Lung (tissue), 12 donors: Measurements from ENCODE around the gene EXOSC10. TPM values are rescaled to one million over a fixed set of nuclear protein-coding genes. Genes with fewer than 3 reads are reported as not detected.
A peak's percentile ranks its signal among the peaks of the same experiment; 100 is the strongest.

Experiments used
- ATAC-seq: fragments of 200-7000 bp; cut with Tn5 transposase; one replicate; pipeline ENCODE4 v1.9.1; 2020; ENCODE audit warnings: moderate number of reproducible peaks; ENCODE audit not compliant: insufficient read depth, low FRiP score
- DNase-seq, 3 donors: peaks; one replicate each; pipeline ENCODE4 v3.0.0-alpha.2; 2013 to 2017
- H3K27ac ChIP-seq, 2 donors: one replicate each; pipeline ENCODE4 v1.5.1; 2013; ENCODE audit warnings: mild to moderate bottlenecking in 2 of 2, moderate library complexity in 2 of 2, control low read depth in 1 of 2, inconsistent platforms in 1 of 2, low read depth in 1 of 2, low read length in 1 of 2
- H3K27me3 ChIP-seq, 3 donors: one replicate each; pipeline ENCODE4 v1.5.1; 2013; ENCODE audit warnings: low read length in 2 of 3; ENCODE audit not compliant: control insufficient read depth in 3 of 3, insufficient read depth in 3 of 3
- H3K36me3 ChIP-seq, 4 donors: one replicate each; pipeline ENCODE4 v1.5.1; 2013; ENCODE audit warnings: low read length in 4 of 4, mild to moderate bottlenecking in 1 of 4, moderate library complexity in 1 of 4; ENCODE audit not compliant: control insufficient read depth in 4 of 4, insufficient read depth in 4 of 4
- H3K4me1 ChIP-seq, 5 donors: one replicate each; pipeline ENCODE4 v1.5.1; 2013; ENCODE audit warnings: low read length in 5 of 5, mild to moderate bottlenecking in 2 of 5, moderate library complexity in 1 of 5; ENCODE audit not compliant: control insufficient read depth in 5 of 5, insufficient read depth in 5 of 5
- H3K4me3 ChIP-seq: one replicate; pipeline ENCODE4 v1.5.1; 2013; ENCODE audit warnings: mild to moderate bottlenecking, control low read depth, moderate library complexity
- H3K9ac ChIP-seq, 2 donors: one replicate each; pipeline ENCODE4 v1.5.1; 2013; ENCODE audit warnings: low read length in 2 of 2, control low read depth in 1 of 2; ENCODE audit not compliant: insufficient read depth in 1 of 2
- H3K9me3 ChIP-seq, 4 donors: one replicate each; pipeline ENCODE4 v1.5.1; 2013; ENCODE audit warnings: low read length in 3 of 4, mild to moderate bottlenecking in 1 of 4, moderate library complexity in 1 of 4; ENCODE audit not compliant: control insufficient read depth in 4 of 4, insufficient read depth in 3 of 4
- WGBS, 2 donors: extraction: QIAGEN DNeasy Blood & Tissue Kit; methylation state at CpG; one replicate each; pipeline ENCODE4 v1.1.7; 2013; 5-methylcytosine and 5-hydroxymethylcytosine counted together
- polyA plus RNA-seq, 2 donors: library from polyadenylated mRNA; stranded (reverse); fragments of 200-250 nt; gene quantifications; one replicate each; pipeline ENCODE4 v1.2.1, GENCODE V29; 2013
- total RNA-seq, 2 donors: library from RNA; depleted of rRNA in 1 of 2; stranded (reverse); fragments of >200 nt in 1 of 2; gene quantifications; one replicate each; pipeline ENCODE4 v1.2.1, GENCODE V29; 2014 to 2021
- TF ChIP-seq, protein P1 (sequence below): IDR thresholded peaks from 2 replicates; pipeline ENCODE4 v1.5.1; 2012; ENCODE audit warnings: mild to moderate bottlenecking; ENCODE audit errors: control extremely low read depth, extremely low read depth
- donor health status: control.
- donor health status: control.
- donor health status: Bipolar disorder and iron deficiency.
- donor health status: healthy.
- donor health status: DM: yes; HTN: yes; CAD: no.

EXOSC10 gene
- total and polyA plus RNA-seq, 4 donors = 29.0 to 75.1 (median 42.3) TPM

DNA sequence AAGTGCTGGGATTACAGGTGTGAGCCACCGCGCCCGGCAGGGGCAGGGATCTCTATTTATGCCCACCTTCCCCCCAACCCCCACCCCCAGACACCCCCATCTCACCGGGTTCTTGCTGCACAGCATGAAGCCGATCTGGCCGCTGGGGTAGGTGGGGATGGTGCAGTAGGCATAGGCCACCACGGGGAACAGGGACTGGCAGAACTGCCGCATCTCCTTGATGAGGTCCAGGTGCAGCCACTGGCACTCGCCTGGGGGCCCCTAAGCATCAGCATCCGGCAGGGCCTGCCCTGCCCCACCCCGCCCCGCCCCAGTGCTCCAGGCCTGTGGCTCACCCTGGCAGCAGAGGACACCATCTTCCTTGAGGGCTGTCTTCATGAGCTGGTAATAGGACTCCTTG, 44.0 kb downstream of the EXOSC10 start:
- H3K9ac ChIP-seq = no peak overlapping the region
- H3K9me3 ChIP-seq = no peaks in the 10 kb centered on the region
- ATAC-seq (no peak), DNase-seq (no peak)
- 93 to 94% methylated on average over 12 of the region's 12 CpGs for WGBS, 2 donors
- H3K27me3 ChIP-seq = peaks cover 0 to 6% (median 0%) of the 10 kb centered on the region in 3 donors
- H3K4me3 ChIP-seq = no peak overlapping the region
- H3K4me1 ChIP-seq = peaks cover 0 to 17% (median 6%) of the 10 kb centered on the region in 5 donors
- no peak overlapping the region for H3K27ac ChIP-seq
- TF ChIP-seq, protein P1, sequence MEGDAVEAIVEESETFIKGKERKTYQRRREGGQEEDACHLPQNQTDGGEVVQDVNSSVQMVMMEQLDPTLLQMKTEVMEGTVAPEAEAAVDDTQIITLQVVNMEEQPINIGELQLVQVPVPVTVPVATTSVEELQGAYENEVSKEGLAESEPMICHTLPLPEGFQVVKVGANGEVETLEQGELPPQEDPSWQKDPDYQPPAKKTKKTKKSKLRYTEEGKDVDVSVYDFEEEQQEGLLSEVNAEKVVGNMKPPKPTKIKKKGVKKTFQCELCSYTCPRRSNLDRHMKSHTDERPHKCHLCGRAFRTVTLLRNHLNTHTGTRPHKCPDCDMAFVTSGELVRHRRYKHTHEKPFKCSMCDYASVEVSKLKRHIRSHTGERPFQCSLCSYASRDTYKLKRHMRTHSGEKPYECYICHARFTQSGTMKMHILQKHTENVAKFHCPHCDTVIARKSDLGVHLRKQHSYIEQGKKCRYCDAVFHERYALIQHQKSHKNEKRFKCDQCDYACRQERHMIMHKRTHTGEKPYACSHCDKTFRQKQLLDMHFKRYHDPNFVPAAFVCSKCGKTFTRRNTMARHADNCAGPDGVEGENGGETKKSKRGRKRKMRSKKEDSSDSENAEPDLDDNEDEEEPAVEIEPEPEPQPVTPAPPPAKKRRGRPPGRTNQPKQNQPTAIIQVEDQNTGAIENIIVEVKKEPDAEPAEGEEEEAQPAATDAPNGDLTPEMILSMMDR = no peak
- peaks cover 0 to 29% (median 4%) of the 10 kb centered on the region in 4 donors for H3K36me3 ChIP-seq

DNA sequence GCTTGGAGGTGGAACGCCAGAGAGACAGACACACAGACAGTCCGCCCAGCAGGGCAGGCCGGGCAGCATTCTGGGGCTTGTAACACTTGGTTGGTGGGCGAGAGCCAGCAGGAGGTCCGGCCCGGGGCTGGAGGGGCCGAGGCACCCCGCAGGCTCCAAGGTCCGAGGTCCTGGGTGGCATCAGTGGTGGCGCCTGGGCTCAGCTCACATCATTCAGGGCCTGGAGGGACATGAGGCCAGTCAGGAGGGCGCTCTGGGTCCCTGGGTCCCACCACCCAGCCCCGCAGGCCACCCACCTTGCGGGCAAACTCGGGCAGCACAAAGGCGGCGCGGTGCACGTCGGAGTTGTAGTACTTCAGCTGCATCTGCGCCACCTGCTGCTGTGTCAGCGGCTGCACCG, 45.0 kb downstream of the EXOSC10 start:
- H3K36me3 ChIP-seq = peaks cover 0 to 29% (median 4%) of the 10 kb centered on the region in 4 donors
- 93 to 96% methylated on average over 21 to 22 of the region's 22 CpGs for WGBS, 2 donors
- no peak overlapping the region for H3K4me3 ChIP-seq
- H3K4me1 ChIP-seq = peaks cover 0 to 15% (median 6%) of the 10 kb centered on the region in 5 donors
- no peaks in the 10 kb centered on the region for H3K9me3 ChIP-seq
- DNase-seq = no peak
- TF ChIP-seq, protein P1 = no peak
- H3K27me3 ChIP-seq = peaks cover 0 to 6% (median 0%) of the 10 kb centered on the region in 3 donors
- H3K27ac ChIP-seq = no peak overlapping the region
- H3K9ac ChIP-seq = no peak overlapping the region
- ATAC-seq = no peak

DNA sequence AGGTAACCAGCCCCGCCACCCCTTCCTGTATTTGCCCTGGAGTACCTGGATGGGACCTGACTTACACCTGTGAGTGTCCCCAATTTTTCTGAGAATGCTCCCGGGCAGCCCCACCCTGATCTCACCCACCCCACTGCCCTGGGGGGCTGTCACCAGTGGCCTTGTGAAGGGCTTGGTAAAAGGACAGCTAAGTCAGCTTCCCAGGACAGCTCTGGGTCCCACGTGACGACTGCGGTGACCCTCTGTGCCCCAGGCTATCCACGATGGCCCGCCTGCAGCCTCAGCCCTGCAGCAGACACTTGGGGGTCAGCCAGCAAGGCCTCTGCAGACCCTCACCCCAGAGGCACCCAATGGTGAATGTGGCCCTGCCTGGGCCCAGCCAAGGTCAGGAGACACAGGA, 45.5 kb downstream of the EXOSC10 start:
- Histone ChIP-seq H3K27ac (no peak overlapping the region), H3K4me3 (no peak overlapping the region), H3K9me3 (no peaks in the 10 kb centered on the region), H3K4me1 (peaks cover 0 to 14% (median 6%) of the 10 kb centered on the region in 5 donors), H3K27me3 (peaks cover 0 to 6% (median 0%) of the 10 kb centered on the region in 3 donors), H3K9ac (no peak overlapping the region), H3K36me3 (peaks cover 0 to 29% (median 4%) of the 10 kb centered on the region in 4 donors)
- TF ChIP-seq, protein P1 = no peak
- ATAC-seq = no peak
- no peak for DNase-seq
- WGBS, 2 donors = 83 to 88% methylated on average over 7 of the region's 7 CpGs

DNA sequence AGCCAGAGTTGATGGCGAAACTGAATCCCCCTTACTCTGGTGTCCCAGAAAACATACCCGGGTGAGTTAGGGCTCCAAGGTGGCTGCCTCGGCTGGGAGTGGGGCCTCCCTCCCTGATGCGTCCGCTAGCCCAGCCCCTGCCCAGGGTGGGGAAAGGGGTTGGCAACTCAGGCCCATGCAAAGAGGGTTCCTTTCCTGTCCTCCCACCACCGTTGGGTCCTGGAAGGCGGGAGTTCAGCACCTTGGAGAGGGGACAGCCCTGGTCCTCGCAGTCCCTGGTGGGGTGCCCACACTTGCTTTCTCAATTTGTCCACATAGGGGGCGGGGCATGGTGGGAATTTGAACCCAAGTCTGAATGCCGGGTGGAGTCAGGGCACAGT, 45.9 kb downstream of the EXOSC10 start:
- 66 to 69% methylated on average over 10 of the region's 10 CpGs for WGBS, 2 donors
- Histone ChIP-seq H3K36me3 (peaks cover 0 to 29% (median 4%) of the 10 kb centered on the region in 4 donors), H3K4me1 (peaks cover 0 to 10% (median 3%) of the 10 kb centered on the region in 5 donors), H3K27ac (no peak overlapping the region), H3K27me3 (peaks cover 0 to 6% (median 0%) of the 10 kb centered on the region in 3 donors), H3K9ac (no peak overlapping the region), H3K9me3 (no peaks in the 10 kb centered on the region), H3K4me3 (no peak overlapping the region)
- ATAC-seq = no peak
- TF ChIP-seq, protein P1 = no peak
- DNase-seq = peak; percentile 26 to 46 (median 39)
